Mesothelial cell of epicardium (in vitro differentiated cells): ENCODE data around the gene DCDC2B. TPM values are rescaled to one million over a fixed set of nuclear protein-coding genes. Genes with fewer than 3 reads are reported as not detected.
A peak's percentile ranks its signal among the peaks of the same experiment; 100 is the strongest.

Experiments used
- DNase-seq, 2 experiments: peaks; one replicate each; pipeline ENCODE4 v3.0.0; 2021; ENCODE audit warnings: low spot score in 2 of 2; ENCODE audit not compliant: unreplicated experiment in 2 of 2
- H3K27ac Mint-ChIP-seq: 2 replicates; pipeline ENCODE4 v1.8.0; 2021; ENCODE audit warnings: mixed read lengths
- H3K27me3 Mint-ChIP-seq: 2 replicates; pipeline ENCODE4 v1.8.0; 2021; ENCODE audit warnings: low read depth, mixed read lengths
- H3K36me3 Mint-ChIP-seq: 2 replicates; pipeline ENCODE4 v1.8.0; 2021; ENCODE audit warnings: mixed read lengths
- H3K4me1 Mint-ChIP-seq: 2 replicates; pipeline ENCODE4 v1.8.0; 2021; ENCODE audit warnings: mixed read lengths
- H3K4me3 Mint-ChIP-seq: 2 replicates; pipeline ENCODE4 v1.8.0; 2021; ENCODE audit warnings: mild to moderate bottlenecking, moderate library complexity, mixed read lengths
- H3K9me3 Mint-ChIP-seq: 2 replicates; pipeline ENCODE4 v1.8.0; 2021; ENCODE audit warnings: mixed read lengths
- total RNA-seq: library from RNA; stranded (reverse); gene quantifications from 3 replicates; pipeline ENCODE4 v1.2.1, GENCODE V29; 2021
- TF ChIP-seq, protein P1 (sequence below): fragments of 200-600 bp; sonication (generic); IDR thresholded peaks from one replicate; pipeline ENCODE4 v1.5.0; 2021; ENCODE audit warnings: antibody characterized with exemption; ENCODE audit not compliant: unreplicated experiment

The DCDC2B gene
- total RNA-seq, 1 donor from 2014 or later, result not detected

DNA sequence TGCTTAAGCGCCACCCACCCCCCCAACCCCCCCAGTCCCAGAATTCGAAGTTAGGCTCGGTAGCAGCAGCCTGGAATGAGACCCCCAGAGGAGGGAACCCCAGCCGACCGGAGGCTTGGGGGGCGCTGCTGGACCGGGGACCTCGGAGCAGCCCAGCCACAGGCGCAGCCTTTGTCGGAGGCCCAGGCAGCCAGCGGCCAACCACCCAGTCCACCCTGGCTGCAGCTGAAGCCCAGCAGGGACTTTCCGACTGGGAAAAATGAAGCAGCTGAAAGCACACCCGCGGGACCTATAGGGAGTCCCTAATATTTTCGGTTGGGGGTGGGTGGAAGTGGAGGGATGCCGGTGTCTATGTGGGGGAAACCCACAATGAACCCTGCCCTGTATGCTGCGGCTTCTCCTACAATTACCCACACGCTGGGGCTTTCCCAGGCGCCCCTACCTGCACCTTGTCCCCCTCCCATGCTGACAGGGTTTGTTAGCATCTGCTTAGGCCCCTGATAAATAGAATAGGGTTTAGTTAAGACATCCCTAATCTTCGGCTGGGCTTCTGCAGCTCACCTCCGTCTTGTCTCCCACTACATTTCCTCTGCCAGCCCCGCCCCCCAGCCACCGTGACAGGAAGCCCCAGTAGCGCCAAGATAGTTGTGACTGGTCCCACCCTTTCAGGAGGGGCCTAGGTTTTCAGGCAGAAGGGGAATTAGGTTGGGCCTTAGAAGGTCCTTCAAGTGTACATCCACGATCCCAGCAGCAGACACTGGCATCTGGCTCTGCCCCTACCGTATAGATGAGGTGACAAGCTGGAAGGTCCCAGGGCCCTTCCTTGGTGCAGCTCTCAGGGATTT lies 7.7 kb upstream of the DCDC2B start:
- H3K27ac Mint-ChIP-seq, result peak overlapping the region; percentile 94
- DNase-seq, result peak; percentile 45 to 66
- H3K4me3 Mint-ChIP-seq, result peak overlapping the region; percentile 87
- peaks cover 5% of the 10 kb centered on the region for H3K36me3 Mint-ChIP-seq
- TF ChIP-seq, protein P1, sequence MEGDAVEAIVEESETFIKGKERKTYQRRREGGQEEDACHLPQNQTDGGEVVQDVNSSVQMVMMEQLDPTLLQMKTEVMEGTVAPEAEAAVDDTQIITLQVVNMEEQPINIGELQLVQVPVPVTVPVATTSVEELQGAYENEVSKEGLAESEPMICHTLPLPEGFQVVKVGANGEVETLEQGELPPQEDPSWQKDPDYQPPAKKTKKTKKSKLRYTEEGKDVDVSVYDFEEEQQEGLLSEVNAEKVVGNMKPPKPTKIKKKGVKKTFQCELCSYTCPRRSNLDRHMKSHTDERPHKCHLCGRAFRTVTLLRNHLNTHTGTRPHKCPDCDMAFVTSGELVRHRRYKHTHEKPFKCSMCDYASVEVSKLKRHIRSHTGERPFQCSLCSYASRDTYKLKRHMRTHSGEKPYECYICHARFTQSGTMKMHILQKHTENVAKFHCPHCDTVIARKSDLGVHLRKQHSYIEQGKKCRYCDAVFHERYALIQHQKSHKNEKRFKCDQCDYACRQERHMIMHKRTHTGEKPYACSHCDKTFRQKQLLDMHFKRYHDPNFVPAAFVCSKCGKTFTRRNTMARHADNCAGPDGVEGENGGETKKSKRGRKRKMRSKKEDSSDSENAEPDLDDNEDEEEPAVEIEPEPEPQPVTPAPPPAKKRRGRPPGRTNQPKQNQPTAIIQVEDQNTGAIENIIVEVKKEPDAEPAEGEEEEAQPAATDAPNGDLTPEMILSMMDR, result no peak
- no peaks in the 10 kb centered on the region for H3K27me3 Mint-ChIP-seq
- no peaks in the 10 kb centered on the region for H3K9me3 Mint-ChIP-seq
- H3K4me1 Mint-ChIP-seq, result peaks cover 24% of the 10 kb centered on the region

DNA sequence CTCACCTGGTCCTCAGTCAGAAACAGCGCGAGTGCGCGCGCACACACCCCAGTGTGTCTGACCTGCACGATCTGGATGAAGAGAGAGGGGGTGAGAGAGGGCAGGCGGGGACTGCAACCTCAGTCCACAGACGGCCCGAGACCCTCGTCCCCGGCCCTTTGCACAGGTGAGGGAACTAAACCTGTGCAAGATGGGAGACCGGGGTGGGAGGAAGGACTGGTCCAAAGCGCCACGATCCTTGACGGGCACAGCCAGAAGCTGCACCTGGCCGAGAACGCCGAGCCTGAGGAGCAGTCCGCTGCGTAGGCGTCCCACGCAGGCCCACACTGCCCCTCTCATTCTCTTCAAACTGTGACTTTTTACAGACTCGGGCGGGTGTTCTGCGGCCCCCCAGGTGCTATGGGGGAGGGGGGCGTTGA lies 3.9 kb upstream of the DCDC2B start:
- DNase-seq, result no peak
- no peaks in the 10 kb centered on the region for H3K9me3 Mint-ChIP-seq
- peak overlapping the region; percentile 89 for H3K4me3 Mint-ChIP-seq
- peak overlapping the region; percentile 86 for H3K27ac Mint-ChIP-seq
- H3K4me1 Mint-ChIP-seq, result peaks cover 27% of the 10 kb centered on the region
- H3K27me3 Mint-ChIP-seq, result no peaks in the 10 kb centered on the region
- TF ChIP-seq, protein P1, result no peak
- no peaks in the 10 kb centered on the region for H3K36me3 Mint-ChIP-seq

DNA sequence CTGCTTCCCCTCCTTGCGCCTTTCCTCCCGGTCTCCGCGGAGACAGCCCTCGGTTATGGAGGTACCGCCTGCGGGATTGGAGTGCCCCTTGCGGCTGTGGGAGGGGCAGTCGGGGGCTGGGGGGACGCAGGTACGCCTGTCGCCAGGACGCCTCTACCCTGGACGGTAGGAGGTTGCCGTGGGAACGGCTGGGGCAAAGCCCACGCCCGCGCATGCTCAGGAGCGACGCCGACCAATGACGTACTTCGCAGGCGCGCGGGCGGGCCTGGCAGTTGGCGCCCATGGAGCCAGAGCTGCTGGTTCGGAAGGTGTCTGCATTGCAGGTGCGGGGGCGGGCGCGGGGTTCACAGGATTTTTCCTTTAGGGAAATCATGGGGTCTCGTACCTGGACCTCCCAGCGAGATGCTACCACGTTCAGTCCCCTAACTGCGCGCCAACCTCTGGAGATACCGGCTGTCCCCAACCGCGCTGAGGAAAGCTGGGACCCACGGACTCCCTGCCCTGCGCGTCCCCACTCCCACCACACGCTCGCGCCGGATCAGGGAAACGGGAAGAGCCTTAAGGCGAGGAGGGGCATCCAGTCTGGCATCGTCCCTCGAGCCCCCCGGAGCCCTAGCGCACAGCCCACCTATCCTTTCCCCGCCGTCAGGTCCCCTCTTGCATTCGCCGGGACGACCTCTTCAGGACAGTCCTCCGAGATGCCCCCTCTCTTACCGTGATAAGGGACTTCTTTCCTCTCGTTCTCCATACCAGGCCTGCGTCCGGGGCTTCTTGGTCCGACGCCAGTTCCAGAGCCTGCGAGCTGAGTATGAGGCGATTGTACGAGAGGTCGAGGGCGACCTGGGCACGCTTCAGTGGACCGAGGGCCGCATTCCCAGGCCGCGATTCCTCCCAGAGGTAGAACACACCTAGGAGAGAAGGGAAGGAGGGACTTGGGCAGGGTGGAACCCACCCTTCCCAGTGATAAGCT lies 3.2 kb upstream of the DCDC2B start, which contains the start of gene IQCC:
Gene IQCC (plus strand): TSS at position 271 of the 970 bp plus-strand sequence. CDS start 11 bp downstream, at position 282.
- H3K4me3 Mint-ChIP-seq, result peak within 1 kb of the TSS; percentile 89
- no peaks in the 10 kb centered on the region for H3K36me3 Mint-ChIP-seq
- H3K9me3 Mint-ChIP-seq, result no peaks in the 10 kb centered on the region
- peak within 1 kb of the TSS; percentile 86 for H3K27ac Mint-ChIP-seq
- peaks cover 23% of the 10 kb centered on the region for H3K4me1 Mint-ChIP-seq
- no peaks in the 10 kb centered on the region for H3K27me3 Mint-ChIP-seq
- DNase-seq, result peak; percentile 84 to 89
- TF ChIP-seq, protein P1, result peak; percentile 10

DNA sequence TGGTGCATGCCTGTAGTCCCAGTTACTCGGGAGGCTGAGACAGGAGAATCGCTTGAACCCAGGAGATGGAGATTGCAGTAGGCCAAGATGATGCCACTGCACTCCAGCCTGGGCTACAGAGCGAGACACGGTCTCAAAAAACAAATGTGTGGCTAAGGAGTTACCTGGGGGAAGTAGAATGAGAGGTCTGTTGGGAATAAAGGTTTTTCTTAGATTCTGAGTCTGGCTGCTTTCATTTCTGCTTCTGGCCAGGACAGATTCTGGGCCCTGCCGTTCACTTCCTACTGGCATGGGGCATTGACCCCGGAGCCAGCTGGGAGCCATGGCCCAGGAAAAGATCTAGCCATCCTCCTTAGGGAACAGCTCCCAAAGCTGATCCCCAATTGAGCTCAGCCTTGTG lies 420 bp upstream of the DCDC2B start:
- no peak overlapping the region for H3K4me3 Mint-ChIP-seq
- no peaks in the 10 kb centered on the region for H3K36me3 Mint-ChIP-seq
- TF ChIP-seq, protein P1, result no peak
- peaks cover 14% of the 10 kb centered on the region for H3K4me1 Mint-ChIP-seq
- H3K27ac Mint-ChIP-seq, result no peak overlapping the region
- no peaks in the 10 kb centered on the region for H3K9me3 Mint-ChIP-seq
- no peak for DNase-seq
- no peaks in the 10 kb centered on the region for H3K27me3 Mint-ChIP-seq

DNA sequence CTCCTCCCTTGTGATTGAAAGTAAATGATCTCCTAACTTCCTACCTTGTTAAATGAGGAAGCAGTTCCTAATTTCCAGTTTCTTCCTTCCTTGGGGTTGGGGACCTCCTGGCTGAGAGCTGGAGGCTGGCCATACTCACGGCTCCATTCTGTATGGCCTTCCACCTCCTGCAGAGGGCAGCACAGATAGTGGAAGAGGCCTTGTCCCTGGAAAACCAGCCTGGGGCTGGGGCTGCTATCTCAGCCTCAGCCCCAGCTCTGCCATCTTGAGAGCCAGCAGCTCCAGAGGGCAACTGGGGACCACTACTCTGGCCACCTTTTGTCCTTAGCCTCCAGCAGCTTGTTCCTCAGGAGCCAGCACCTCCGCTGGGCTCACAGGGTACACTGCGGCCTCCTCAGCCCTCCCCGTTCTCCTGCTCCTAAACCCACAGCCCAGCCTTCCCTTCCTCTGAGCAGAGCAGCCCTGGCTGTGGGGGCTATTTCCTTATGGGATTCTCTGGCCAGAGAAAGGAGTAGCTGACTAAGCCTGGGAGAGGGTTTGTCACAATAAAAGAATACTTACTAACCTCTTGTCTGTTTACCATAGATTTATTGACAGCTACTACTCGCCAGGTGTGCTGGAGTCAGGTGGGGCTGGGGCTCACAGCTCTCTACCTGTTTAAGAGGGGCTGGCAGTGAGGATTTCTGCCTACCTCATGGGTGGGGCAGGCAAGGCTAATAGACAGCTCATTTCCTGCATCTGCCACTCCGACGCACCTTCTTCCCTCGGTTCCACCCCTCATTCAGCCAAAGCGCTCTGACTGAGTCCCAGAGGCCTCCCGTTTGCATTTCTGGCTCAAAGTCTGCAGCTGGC lies 7.0 kb downstream of the DCDC2B start:
- H3K27me3 Mint-ChIP-seq, result no peaks in the 10 kb centered on the region
- H3K4me1 Mint-ChIP-seq, result peaks cover 5% of the 10 kb centered on the region
- no peak overlapping the region for H3K4me3 Mint-ChIP-seq
- no peaks in the 10 kb centered on the region for H3K9me3 Mint-ChIP-seq
- no peaks in the 10 kb centered on the region for H3K36me3 Mint-ChIP-seq
- TF ChIP-seq, protein P1, result peak; percentile 45
- H3K27ac Mint-ChIP-seq, result no peak overlapping the region
- DNase-seq, result peak in 1 of 2 experiments; percentile 62
